Globus pallidus (tissue), 1 donor: ENCODE measurements around the gene CHTF18.

ENCODE experiments used
- DNase-seq: peaks from one replicate; pipeline ENCODE4 v3.0.0-alpha.2; 2015; ENCODE audit warnings: low spot score

The CHTF18 gene

DNA sequence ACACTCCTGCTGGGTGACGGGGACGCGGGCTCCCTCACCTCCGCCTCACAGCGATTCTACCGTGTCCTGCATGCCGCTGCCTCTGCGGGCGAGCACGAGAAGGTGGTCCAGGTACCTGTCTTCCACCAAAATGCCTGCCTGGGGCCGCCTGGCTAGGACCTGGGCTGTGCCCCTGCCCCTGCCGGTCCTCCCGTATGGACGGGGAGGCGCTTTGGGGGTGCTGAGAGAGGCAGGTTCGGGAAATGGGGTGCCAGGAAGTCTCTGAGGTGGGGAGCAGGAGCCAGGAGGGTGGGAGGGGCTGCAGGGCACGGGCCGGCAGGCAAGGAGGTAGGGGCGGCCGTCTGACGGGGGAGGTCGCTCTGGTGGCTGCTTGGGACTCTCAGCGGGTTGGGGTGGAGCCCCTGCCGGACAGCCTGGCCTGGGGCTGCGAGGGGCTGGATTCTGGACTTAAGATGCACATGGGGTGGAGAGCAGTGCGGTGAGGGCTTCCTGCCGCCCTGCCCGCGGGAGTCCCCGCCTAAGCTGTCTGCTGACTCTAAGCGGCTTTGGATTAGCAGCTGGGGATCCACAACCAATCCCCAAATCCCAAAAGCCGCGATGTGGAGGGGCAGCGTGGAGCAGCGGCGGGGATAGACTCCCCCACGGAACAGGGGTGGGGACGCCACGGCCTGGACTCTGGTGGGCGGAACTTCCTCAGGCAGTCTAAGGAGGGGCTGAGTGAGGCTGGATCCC, 5.8 kb downstream of the CHTF18 start:
- no peak for DNase-seq

DNA sequence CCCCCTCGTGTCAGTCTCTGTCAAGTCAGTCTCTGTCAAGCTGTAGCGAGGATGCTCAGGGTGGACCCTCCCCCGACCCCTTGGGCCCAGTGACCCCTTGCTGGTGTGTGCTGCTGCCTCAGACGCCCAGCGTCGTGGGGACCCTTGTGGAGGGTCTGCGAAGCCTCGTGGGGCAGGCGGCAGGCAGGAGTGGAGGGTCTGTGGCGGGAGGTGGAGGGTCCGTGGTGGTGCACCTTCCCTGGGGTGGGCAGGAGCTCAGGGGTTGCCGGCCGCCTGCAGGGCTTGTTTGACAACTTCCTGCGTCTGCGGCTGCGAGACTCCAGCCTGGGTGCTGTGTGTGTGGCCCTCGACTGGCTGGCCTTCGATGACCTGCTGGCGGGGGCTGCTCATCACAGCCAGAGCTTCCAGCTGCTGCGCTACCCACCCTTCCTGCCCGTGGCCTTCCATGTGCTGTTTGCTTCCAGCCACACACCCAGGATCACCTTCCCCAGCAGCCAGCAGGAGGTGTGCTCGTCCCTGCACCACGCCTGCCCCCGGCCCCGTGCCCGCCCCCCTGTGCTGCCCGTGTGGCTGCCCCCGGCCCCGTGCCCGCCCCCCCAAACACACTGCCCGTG, 6.5 kb downstream of the CHTF18 start:
- no peak for DNase-seq

GRCh38 chr16:795580-796229, 7.3 kb downstream of the CHTF18 start:
- no peak for DNase-seq

- DNase-seq, result no peak
These were observed 8.1 kb downstream of the CHTF18 start for GRCh38 chr16:796296-797119.

DNA sequence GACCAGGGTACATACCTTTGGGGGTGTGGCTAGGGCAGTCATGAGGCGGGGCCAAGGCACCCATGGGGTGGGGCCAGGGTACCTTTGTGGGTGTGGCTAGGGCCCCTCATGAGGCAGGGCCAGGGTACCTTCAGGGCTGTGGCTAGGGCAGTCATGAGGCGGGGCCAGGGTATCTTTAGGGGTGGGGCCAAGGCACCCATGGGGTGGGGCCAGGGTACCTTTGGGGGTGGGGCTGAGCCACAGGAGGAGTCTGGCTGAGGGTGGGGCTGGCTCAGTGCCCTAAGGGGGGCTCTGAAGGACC, 8.7 kb downstream of the CHTF18 start:
- no peak for DNase-seq

GRCh38 chr16:797686-798085, 9.3 kb downstream of the CHTF18 start:
- DNase-seq, result no peak

GRCh38 chr16:798666-799065, 10.2 kb downstream of the CHTF18 start:
- DNase-seq, result no peak

GRCh38 chr16:799111-799947, 10.9 kb downstream of the CHTF18 start:
- DNase-seq, result no peak

DNA sequence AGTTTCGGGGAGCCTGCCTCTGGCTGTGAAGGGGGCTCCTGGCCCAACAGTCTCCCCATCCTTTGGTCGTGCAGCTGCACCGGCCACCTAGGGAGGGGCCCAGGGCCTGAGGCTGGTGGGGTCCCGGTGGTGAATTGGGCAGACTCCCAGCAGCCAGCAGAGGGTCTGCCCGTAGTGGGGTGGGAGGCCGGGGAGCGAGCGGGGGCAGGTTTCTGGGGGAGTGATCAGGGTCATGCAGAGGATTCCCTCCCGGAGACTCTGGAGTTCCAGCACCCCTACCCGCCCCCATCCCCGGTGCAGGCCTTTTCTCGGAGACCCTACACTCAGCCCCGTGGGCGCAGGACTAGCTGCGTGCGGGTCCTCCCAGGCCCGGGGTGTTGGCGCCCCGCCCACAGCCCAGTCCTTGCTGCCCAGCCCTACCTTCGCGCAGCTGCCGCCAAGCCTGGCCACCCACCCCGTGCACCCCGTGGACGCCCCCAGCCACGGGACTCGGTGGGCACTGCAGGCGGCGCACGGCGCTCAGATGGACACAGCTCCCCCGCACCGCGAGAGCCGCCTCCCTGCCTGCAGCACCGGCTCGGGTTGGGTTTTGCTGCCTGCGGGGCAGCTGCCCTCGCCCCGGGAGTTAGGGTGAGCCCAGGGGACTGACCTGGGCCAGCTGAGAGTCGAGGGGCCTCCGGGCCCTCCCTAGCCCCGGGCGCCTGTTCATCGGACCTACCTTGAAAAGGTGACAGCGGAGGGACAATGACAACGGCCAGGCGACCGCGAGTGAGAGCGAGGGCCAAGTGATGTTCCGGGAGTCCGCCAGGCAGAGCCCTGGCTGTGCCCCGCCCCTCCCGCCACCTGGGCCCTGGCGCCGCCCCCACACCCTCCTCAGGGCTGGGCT, 11.8 kb downstream of the CHTF18 start, which contains the start of gene GNG13:
Gene GNG13, minus strand, starts transcription at position 787 of the 886 bp plus-strand sequence. CDS start 1,657 bp downstream, outside the sequence.
- DNase-seq, result no peak

DNA sequence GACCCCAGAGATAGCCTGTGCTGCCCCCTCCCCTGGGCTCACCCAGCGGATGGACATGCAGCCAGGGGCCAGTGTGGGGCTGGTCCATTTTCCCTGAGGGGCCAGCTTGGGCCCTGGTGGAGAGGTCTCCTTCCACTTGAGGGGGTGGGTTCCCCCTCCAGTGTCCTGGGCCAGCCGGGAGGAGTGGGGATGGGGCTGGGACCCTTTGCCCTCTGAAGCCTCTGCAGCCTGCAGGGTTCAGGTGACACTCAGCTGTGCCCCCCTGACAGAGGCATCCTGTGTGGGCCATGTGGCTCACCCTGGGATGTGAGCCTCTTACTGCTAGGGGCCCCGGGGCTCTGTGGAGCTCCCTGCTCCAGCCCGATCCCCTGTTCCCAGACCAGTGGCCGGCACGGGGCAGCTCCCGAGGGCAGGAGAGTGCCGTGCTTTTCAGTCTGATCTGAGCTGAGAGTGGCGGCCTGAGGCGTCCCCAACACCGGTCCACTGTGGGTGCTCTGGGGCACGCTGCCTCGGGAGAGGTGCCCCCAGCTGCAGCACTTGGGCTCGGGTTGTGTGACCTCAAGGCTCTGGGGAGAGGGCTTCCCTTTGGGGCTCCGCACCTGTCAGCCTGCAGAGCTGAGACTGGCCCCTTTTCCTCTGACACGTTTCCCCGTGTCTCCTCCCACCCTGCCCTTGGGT, 12.6 kb downstream of the CHTF18 start:
- no peak for DNase-seq

DNA sequence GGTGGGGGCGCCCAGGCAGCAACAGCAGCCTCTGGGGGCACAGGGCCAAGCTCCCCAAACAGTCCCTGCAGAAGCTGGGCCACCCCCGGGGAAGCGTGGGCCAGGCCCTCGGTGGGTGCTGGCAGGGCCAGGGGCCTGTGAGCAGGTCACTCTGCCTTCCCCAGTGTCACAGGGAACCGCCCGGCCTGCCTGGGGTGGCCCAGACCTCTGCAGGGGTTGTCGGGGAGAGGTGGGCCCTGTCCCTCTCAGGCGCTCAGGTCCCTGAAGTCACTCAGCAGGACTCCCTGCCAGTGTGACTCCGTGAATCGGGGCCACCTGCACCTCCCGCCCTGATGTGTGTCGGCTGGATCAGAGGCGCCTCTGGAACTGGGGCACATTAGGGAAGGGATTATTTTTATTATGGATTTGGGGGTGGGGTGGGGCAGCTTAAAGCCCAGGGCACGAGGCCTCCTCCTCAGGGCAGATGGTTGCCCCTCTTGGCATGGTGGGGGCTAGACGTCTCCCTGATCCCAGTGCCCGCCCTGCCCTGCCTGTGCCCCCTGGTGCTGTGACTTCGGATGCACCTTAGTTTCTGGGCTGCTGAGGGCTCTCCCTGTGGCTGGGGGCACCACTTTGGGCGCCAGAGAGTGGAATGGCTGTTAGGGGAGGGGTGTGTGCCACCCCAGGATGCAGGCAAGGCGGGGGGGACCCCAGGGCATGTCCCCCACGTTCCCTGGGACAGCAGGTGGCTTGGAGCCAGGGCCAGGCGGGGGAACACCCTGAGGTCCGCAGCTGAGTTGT, 13.4 kb downstream of the CHTF18 start:
- no peak for DNase-seq

- DNase-seq, result no peak
These were observed 14.0 kb downstream of the CHTF18 start for GRCh38 chr16:802461-802860.

GRCh38 chr16:802914-803753, 14.7 kb downstream of the CHTF18 start:
- DNase-seq, result no peak

DNA sequence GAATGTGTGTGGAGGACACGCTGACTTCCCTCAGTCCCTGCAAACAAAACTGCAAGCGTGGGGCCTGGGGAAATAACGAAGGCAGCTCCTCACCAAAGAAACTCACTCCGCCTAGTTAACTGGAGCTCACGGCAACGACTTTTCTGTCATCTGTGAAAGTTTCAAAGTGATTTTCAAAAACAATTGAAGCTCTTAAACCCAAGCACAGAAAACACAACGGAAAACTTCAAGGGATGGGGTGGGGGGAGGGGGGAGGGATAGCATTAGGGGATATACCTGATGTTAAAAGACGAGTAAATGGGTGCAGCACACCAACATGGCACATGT, 15.3 kb downstream of the CHTF18 start:
- no peak for DNase-seq

GRCh38 chr16:804193-805048, 16.0 kb downstream of the CHTF18 start:
- DNase-seq, result no peak

- no peak for DNase-seq
These were observed 17.1 kb downstream of the CHTF18 start for GRCh38 chr16:805474-805873.

DNA sequence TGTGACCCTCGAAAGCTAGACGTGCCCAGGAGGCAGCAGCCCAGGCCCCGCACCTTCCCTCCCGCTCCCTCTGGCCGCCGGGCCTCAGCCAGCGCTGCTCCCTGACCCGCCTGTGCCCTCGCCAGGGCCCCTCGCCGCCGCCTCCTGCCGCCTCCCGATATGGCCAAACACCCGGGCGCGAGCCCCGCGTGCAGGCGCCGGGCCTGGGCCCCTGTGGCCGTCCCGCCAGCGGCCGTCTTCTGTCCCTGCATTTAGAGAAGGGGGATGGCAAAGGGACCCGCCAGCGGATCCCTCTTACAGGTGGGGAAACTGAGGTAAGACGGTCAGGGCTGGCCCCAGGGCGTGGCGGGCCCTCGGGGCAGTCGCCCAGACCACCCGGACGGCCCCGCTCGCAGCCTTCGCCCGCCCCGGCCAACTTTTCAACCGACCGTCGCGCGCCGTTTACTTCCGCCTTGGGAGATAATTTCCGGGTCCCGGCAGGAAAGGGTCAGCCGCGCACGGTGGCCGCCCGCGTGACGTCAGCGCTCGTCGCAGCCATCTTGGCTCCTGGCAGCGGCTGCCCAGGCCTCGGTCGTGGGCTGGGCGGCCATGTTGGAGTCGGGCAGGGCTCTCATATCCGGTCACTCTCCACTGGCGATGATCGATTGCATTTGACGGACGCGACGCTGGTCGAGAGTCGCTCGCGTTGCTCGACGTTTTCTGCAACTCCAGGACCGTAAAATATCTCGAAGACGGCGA, 19.1 kb downstream of the CHTF18 start:
- DNase-seq, result peak; percentile 86
